Measurements from ENCODE around the gene BASP1. TPM values are rescaled to one million over a fixed set of nuclear protein-coding genes. Genes with fewer than 3 reads are reported as not detected.

BASP1 gene
- total and polyA plus RNA-seq, 7 donors = 7.4 to 18.6 (median 11.1) TPM

DNA sequence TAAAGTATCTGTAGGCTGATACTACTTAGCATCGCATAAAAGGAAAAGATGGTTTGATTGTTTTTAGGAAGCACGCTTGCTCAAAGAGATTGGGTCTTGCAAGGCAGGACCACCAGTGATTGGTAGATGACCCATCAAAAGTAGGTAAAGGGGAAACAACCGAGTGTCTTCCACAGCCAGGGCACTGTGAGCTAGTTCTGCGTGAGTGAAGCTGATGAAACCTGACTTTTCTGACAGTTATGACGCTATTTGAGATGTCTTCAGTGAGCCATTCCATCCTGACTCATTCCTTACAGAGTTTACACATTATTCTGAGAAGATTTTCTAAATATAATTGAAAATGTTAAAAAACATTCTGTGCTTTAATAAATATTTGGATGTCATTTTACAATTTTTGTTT is 49.7 kb downstream of the BASP1 start:
- no peak for DNase-seq
- Histone ChIP-seq H3K27me3 (no peaks in the 10 kb centered on the region), H3K36me3 (no peaks in the 10 kb centered on the region), H3K4me1 (no peaks in the 10 kb centered on the region), H3K27ac (no peak overlapping the region), H3K9me3 (no peaks in the 10 kb centered on the region), H3K4me3 (no peak overlapping the region)
- intact Hi-C loops (cut with DNase I) = no loop called here
- 88 to 92% methylated on average over 5 of the region's 5 CpGs for WGBS, 2 donors
- TF ChIP-seq POLR2AphosphoS5 (IDR thresholded peaks at IDR 0.05) = no peak
- TF ChIP-seq POLR2A (IDR thresholded peaks at IDR 0.05) = no peak
- TF ChIP-seq, protein P1, sequence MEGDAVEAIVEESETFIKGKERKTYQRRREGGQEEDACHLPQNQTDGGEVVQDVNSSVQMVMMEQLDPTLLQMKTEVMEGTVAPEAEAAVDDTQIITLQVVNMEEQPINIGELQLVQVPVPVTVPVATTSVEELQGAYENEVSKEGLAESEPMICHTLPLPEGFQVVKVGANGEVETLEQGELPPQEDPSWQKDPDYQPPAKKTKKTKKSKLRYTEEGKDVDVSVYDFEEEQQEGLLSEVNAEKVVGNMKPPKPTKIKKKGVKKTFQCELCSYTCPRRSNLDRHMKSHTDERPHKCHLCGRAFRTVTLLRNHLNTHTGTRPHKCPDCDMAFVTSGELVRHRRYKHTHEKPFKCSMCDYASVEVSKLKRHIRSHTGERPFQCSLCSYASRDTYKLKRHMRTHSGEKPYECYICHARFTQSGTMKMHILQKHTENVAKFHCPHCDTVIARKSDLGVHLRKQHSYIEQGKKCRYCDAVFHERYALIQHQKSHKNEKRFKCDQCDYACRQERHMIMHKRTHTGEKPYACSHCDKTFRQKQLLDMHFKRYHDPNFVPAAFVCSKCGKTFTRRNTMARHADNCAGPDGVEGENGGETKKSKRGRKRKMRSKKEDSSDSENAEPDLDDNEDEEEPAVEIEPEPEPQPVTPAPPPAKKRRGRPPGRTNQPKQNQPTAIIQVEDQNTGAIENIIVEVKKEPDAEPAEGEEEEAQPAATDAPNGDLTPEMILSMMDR (IDR thresholded peaks at IDR 0.05) = no peak
- no peak for TF ChIP-seq EP300 (IDR thresholded peaks at IDR 0.05)

DNA sequence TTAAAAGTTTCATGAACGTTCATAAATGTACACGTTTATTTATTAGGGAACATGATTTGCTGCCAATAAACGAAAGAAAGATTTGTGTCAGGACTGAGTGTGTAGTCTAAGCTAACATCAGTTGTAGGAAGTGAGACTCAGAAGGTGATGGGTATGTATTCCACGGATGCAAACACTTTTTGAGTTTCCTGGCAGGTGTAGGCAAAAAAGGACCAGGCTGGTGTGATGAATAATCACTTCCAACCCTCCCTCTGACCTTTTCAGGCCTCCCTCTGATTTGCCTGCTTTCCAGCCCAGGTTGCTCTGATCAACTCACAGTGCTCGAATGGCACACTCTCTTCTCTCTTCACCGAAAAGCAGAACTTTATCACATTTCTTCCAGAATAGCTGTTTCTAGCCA is 51.8 kb downstream of the BASP1 start:
- H3K4me1 ChIP-seq = no peaks in the 10 kb centered on the region
- H3K27ac ChIP-seq = no peak overlapping the region
- H3K27me3 ChIP-seq = no peaks in the 10 kb centered on the region
- H3K36me3 ChIP-seq = no peaks in the 10 kb centered on the region
- H3K9me3 ChIP-seq = no peaks in the 10 kb centered on the region
- no peak for DNase-seq
- WGBS, 2 donors = 70% methylated on average over 6 of the region's 6 CpGs
- no peak overlapping the region for H3K4me3 ChIP-seq
- TF ChIP-seq EP300 (IDR thresholded peaks at IDR 0.05) (no peak), POLR2A (IDR thresholded peaks at IDR 0.05) (no peak), POLR2AphosphoS5 (IDR thresholded peaks at IDR 0.05) (no peak)
- TF ChIP-seq, protein P1 (IDR thresholded peaks at IDR 0.05) = no peak
- intact Hi-C loops (cut with DNase I) = no loop called here

DNA sequence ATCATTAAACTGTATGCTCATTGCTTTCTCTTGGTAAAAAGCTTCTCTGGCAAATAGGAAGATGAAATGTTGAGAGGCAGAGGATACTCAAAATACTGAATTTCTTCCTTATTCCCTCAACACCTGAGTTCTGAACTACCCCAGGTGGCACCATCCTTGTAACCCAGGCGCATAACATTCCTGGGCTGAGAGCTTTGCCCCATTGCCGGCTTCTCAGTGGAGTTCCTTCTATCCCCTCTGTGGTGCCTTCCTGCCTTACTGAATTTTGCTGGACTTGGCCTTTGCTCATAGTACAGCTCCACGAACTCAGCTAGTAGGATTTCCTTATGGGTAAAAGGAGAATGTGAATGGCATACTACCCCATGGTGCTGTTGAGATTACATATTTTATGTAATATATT is 54.7 kb downstream of the BASP1 start:
- intact Hi-C loops (cut with DNase I) = no loop called here
- TF ChIP-seq POLR2A (IDR thresholded peaks at IDR 0.05) (no peak), POLR2AphosphoS5 (IDR thresholded peaks at IDR 0.05) (no peak)
- WGBS, 2 donors = 91 to 95% methylated on average over 3 of the region's 3 CpGs

DNA sequence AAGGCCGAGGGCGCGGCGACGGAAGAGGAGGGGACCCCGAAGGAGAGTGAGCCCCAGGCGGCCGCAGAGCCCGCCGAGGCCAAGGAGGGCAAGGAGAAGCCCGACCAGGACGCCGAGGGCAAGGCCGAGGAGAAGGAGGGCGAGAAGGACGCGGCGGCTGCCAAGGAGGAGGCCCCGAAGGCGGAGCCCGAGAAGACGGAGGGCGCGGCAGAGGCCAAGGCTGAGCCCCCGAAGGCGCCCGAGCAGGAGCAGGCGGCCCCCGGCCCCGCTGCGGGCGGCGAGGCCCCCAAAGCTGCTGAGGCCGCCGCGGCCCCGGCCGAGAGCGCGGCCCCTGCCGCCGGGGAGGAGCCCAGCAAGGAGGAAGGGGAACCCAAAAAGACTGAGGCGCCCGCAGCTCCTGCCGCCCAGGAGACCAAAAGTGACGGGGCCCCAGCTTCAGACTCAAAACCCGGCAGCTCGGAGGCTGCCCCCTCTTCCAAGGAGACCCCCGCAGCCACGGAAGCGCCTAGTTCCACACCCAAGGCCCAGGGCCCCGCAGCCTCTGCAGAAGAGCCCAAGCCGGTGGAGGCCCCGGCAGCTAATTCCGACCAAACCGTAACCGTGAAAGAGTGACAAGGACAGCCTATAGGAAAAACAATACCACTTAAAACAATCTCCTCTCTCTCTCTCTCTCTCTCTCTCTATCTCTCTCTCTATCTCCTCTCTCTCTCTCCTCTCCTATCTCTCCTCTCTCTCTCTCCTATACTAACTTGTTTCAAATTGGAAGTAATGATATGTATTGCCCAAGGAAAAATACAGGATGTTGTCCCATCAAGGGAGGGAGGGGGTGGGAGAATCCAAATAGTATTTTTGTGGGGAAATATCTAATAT is 58.1 kb downstream of the BASP1 start:
- H3K27ac ChIP-seq = no peak overlapping the region
- intact Hi-C loops (cut with DNase I) = no loop called here
- 97% methylated on average over 57 of the region's 57 CpGs for WGBS, 2 donors
- no peak overlapping the region for H3K4me3 ChIP-seq
- H3K27me3 ChIP-seq = no peaks in the 10 kb centered on the region
- TF ChIP-seq POLR2AphosphoS5 (IDR thresholded peaks at IDR 0.05) (no peak), EP300 (IDR thresholded peaks at IDR 0.05) (no peak), POLR2A (IDR thresholded peaks at IDR 0.05) (no peak)
- TF ChIP-seq, protein P1 (IDR thresholded peaks at IDR 0.05) = no peak
- DNase-seq = no peak
- no peaks in the 10 kb centered on the region for H3K36me3 ChIP-seq
- no peaks in the 10 kb centered on the region for H3K4me1 ChIP-seq
- H3K9me3 ChIP-seq = no peaks in the 10 kb centered on the region

More for the DNA sequence above, 54.7 kb downstream of the BASP1 start:
- Histone ChIP-seq H3K36me3 (no peaks in the 10 kb centered on the region), H3K9me3 (no peaks in the 10 kb centered on the region), H3K27ac (no peak overlapping the region), H3K27me3 (no peaks in the 10 kb centered on the region), H3K4me1 (no peaks in the 10 kb centered on the region), H3K4me3 (no peak overlapping the region)
- no peak for DNase-seq

DNA sequence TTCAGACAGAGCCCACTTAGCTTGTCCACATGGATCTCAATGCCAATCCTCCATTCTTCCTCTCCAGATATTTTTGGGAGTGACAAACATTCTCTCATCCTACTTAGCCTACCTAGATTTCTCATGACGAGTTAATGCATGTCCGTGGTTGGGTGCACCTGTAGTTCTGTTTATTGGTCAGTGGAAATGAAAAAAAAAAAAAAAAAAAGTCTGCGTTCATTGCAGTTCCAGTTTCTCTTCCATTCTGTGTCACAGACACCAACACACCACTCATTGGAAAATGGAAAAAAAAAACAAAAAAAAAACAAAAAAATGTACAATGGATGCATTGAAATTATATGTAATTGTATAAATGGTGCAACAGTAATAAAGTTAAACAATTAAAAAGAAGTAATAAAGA is 59.0 kb downstream of the BASP1 start:
- DNase-seq = no peak
- Histone ChIP-seq H3K4me3 (no peak overlapping the region), H3K27me3 (no peaks in the 10 kb centered on the region), H3K36me3 (no peaks in the 10 kb centered on the region), H3K9me3 (no peaks in the 10 kb centered on the region), H3K27ac (no peak overlapping the region), H3K4me1 (no peaks in the 10 kb centered on the region)
- 73 to 87% methylated on average over 3 of the region's 3 CpGs for WGBS, 2 donors
- intact Hi-C loops (cut with DNase I) = no loop called here
- TF ChIP-seq EP300 (IDR thresholded peaks at IDR 0.05) (no peak), POLR2A (IDR thresholded peaks at IDR 0.05) (no peak), POLR2AphosphoS5 (IDR thresholded peaks at IDR 0.05) (no peak)
- TF ChIP-seq, protein P1 (IDR thresholded peaks at IDR 0.05) = no peak

Data from sigmoid colon (tissue), 7 donors.